PC-3 (cell line): Measurements from ENCODE around the gene AVPI1. TPM values are rescaled to one million over a fixed set of nuclear protein-coding genes. Genes with fewer than 3 reads are reported as not detected.
A peak's percentile ranks its signal among the peaks of the same experiment; 100 is the strongest.

ENCODE experiments used
- ATAC-seq: fragments of 200-7000 bp; cut with Tn5 transposase; 2 replicates; pipeline ENCODE4 v1.9.1; 2020; ENCODE audit warnings: mild to moderate bottlenecking, moderate library complexity
- BruUV-seq: library from RNA; stranded (reverse); fragments of 400-500 nt; replicated peaks from 2 replicates; lab custom pipeline; 2021; lab: Mats Ljungman, UMichigan
- CTCF ChIA-PET: fragments of 300-600 bp; sonication (Branson Sonifier 250); formaldehyde crosslinking; loops from one replicate; lab custom pipeline; 2022; ENCODE audit warnings: antibody characterized with exemption; lab: Charles Lee
- POLR2A ChIA-PET: fragments of 300-600 bp; sonication (Branson Sonifier 250); formaldehyde crosslinking; loops from one replicate; lab custom pipeline; 2022; ENCODE audit warnings: antibody characterized with exemption; ENCODE audit not compliant: unreplicated experiment; lab: Charles Lee
- DNase-seq: peaks from one replicate; pipeline ENCODE4 v3.0.0-alpha.2; 2015
- H2AFZ ChIP-seq: fragments of 300-600 bp; sonication (generic); 2 replicates; pipeline ENCODE4 v1.6.0; 2016; ENCODE audit warnings: antibody characterized with exemption, low read length
- H3F3A ChIP-seq: fragments of 300-600 bp; sonication (generic); one replicate; pipeline ENCODE4 v1.6.0; 2017; ENCODE audit warnings: antibody characterized with exemption, low read length, control low read depth, mild to moderate bottlenecking; ENCODE audit not compliant: unreplicated experiment
- H3K27ac ChIP-seq: fragments of 300-600 bp; sonication (generic); 2 replicates; pipeline ENCODE4 v1.5.1; 2016; ENCODE audit warnings: mild to moderate bottlenecking, low read length
- H3K27me3 ChIP-seq: fragments of 300-600 bp; sonication (generic); 2 replicates; pipeline ENCODE4 v1.6.1; 2016; ENCODE audit warnings: low read length, mixed read lengths
- H3K36me3 ChIP-seq: fragments of 300-600 bp; sonication (generic); 2 replicates; pipeline ENCODE4 v1.6.1; 2016; ENCODE audit warnings: low read depth, mixed run types, low read length, mixed read lengths
- H3K4me1 ChIP-seq: fragments of 300-600 bp; sonication (generic); 2 replicates; pipeline ENCODE4 v1.5.1; 2016; ENCODE audit warnings: low read length; ENCODE audit not compliant: insufficient read depth
- H3K4me2 ChIP-seq: fragments of 300-600 bp; sonication (generic); 2 replicates; pipeline ENCODE4 v1.6.0; 2016; ENCODE audit warnings: low read length
- H3K4me3 ChIP-seq: fragments of 300-600 bp; sonication (generic); 2 replicates; pipeline ENCODE4 v1.5.1; 2016; ENCODE audit warnings: mild to moderate bottlenecking, low read length, mixed read lengths
- H3K79me2 ChIP-seq: fragments of 300-600 bp; sonication (generic); 2 replicates; pipeline ENCODE4 v1.6.1; 2017; ENCODE audit warnings: low read length, mixed read lengths
- H3K9ac ChIP-seq: fragments of 300-600 bp; sonication (generic); 2 replicates; pipeline ENCODE4 v1.6.0; 2016; ENCODE audit warnings: mild to moderate bottlenecking, low read length
- H3K9me2 ChIP-seq: fragments of 300-600 bp; sonication (generic); replicated peaks from 2 replicates; pipeline ENCODE4 v1.6.1; 2016; ENCODE audit warnings: mixed run types, low read length, mixed read lengths
- H3K9me3 ChIP-seq: fragments of 300-600 bp; sonication (generic); 2 replicates; pipeline ENCODE4 v1.6.1; 2016; ENCODE audit warnings: low read length, mixed read lengths
- H4K20me1 ChIP-seq: fragments of 300-600 bp; sonication (generic); 2 replicates; pipeline ENCODE4 v1.6.1; 2016; ENCODE audit warnings: low read length, mixed read lengths
- CTCF ChIP-seq: fragments of 300-600 bp; sonication (generic); conservative IDR thresholded peaks from 2 replicates; pipeline ENCODE4 v1.5.1; 2017; ENCODE audit warnings: antibody characterized with exemption, low read depth, mild to moderate bottlenecking, low read length
- EZH2 ChIP-seq: fragments of 300-600 bp; sonication (generic); IDR thresholded peaks from one replicate; pipeline ENCODE4 v1.6.1; 2017; ENCODE audit warnings: antibody characterized with exemption, mild to moderate bottlenecking, low read length; ENCODE audit not compliant: unreplicated experiment
- EZH2phosphoT487 ChIP-seq: fragments of 300-600 bp; sonication (generic); IDR thresholded peaks from 2 replicates; pipeline ENCODE4 v1.6.1; 2018; ENCODE audit warnings: mild to moderate bottlenecking, antibody characterized with exemption, low read length, borderline replicate concordance
- intact Hi-C: fragments of 100-400 bp; cut with micrococcal nuclease; formaldehyde crosslinking; loops from 2 replicates; pipeline ENCODE4 v1.9.0; 2023
- total RNA-seq: library from RNA; depleted of rRNA; stranded (reverse); fragments of >200 nt; gene quantifications from 2 replicates; pipeline ENCODE4 v1.2.3, GENCODE V29; 2014

Gene AVPI1
- total RNA-seq, 1 experiment from 2014 or later, result 44.5 TPM

- no peaks in the 10 kb centered on the region for H3F3A ChIP-seq
- peak overlapping the region; percentile 79 for H3K9ac ChIP-seq
- peak overlapping the region; percentile 83 for H3K4me3 ChIP-seq
- H3K9me2 ChIP-seq, result no peaks in the 10 kb centered on the region
- peaks cover 46% of the 10 kb centered on the region for H3K79me2 ChIP-seq
- H3K4me1 ChIP-seq, result peaks cover 52% of the 10 kb centered on the region
- POLR2A ChIA-PET, result interaction anchor here (0.9 kb wide), 1 partner anchor 74 kb away, joined by 4 read pairs; the partner anchor contains the start of gene PI4K2A
- TF ChIP-seq CTCF, result no peak
- TF ChIP-seq EZH2, result no peak
- TF ChIP-seq EZH2phosphoT487, result no peak; the same call in none of the 2 replicates
- H3K27me3 ChIP-seq, result no peaks in the 10 kb centered on the region
- H3K27ac ChIP-seq, result peak overlapping the region; percentile 57
- no TSS peak for BruUV-seq
- DNase-seq, result peak; percentile 53
- peak; percentile 48 for ATAC-seq
- H3K36me3 ChIP-seq, result peaks cover 7% of the 10 kb centered on the region; the same call in 1 of the 2 replicates
- CTCF ChIA-PET, result interaction anchor here (0.5 to 1.9 kb wide), 2 partner anchors 27 to 38 kb away, joined by 4 to 9 read pairs; partner anchors contain the start of gene AVPI1
- H3K9me3 ChIP-seq, result no peaks in the 10 kb centered on the region
- intact Hi-C loops, result no loop called here
- peak overlapping the region; percentile 40; the same call in 1 of the 2 replicates for H2AFZ ChIP-seq
- H3K4me2 ChIP-seq, result peak overlapping the region; percentile 86
- H4K20me1 ChIP-seq, result no peaks in the 10 kb centered on the region
These were observed 27.6 kb upstream of the AVPI1 start for GRCh38 chr10:97714401-97715258.

GRCh38 chr10:97713826-97714400 is 26.9 kb upstream of the AVPI1 start:
- H3K4me1 ChIP-seq, result peaks cover 45% of the 10 kb centered on the region
- peak; percentile 52 for ATAC-seq
- H3K27ac ChIP-seq, result peak overlapping the region; percentile 57
- peak overlapping the region; percentile 40 for H2AFZ ChIP-seq
- peak; percentile 52 for DNase-seq
- POLR2A ChIA-PET, result interaction anchor here (0.6 to 1.0 kb wide), 2 partner anchors 23 to 65 kb away, joined by 3 read pairs; partner anchors contain the start of gene ZFYVE27
- H3K4me2 ChIP-seq, result peak overlapping the region; percentile 86
- H3K9me3 ChIP-seq, result no peaks in the 10 kb centered on the region
- H3K36me3 ChIP-seq, result peaks cover 7% of the 10 kb centered on the region; the same call in 1 of the 2 replicates
- H3F3A ChIP-seq, result no peaks in the 10 kb centered on the region
- peaks cover 42% of the 10 kb centered on the region for H3K79me2 ChIP-seq
- peak overlapping the region; percentile 79 for H3K9ac ChIP-seq
- H4K20me1 ChIP-seq, result no peaks in the 10 kb centered on the region
- CTCF ChIA-PET, result interaction anchor here (0.5 to 1.9 kb wide), 3 partner anchors 27 to 76 kb away, joined by 4 to 9 read pairs (median 5); partner anchors contain the start of gene AVPI1
- H3K9me2 ChIP-seq, result no peaks in the 10 kb centered on the region
- BruUV-seq, result no TSS peak
- intact Hi-C loops, result no loop called here
- peak; percentile 96 for TF ChIP-seq EZH2phosphoT487
- TF ChIP-seq CTCF, result peak; percentile 32; the same call in 1 of the 2 replicates
- TF ChIP-seq EZH2, result no peak
- H3K4me3 ChIP-seq, result peak overlapping the region; percentile 83
- no peaks in the 10 kb centered on the region for H3K27me3 ChIP-seq
